NCI-H146 treated with DMSO at 0.1 percent for 48 hours (cell line): ENCODE data around the gene TPRKB.
"Not testable (repeated sequence)": the region's sequence is repeated elsewhere in the genome, so short reads cannot be mapped to it uniquely, and the experiment has no call there.

Source experiments
- DNase-seq: peaks from one replicate; lab custom pipeline; 2025; ENCODE audit not compliant: unreplicated experiment; lab: John Stamatoyannopoulos, UW

TPRKB gene

GRCh38 chr2:73740767-73741166 is 3.6 kb upstream of the TPRKB start:
- no peak for DNase-seq

DNA sequence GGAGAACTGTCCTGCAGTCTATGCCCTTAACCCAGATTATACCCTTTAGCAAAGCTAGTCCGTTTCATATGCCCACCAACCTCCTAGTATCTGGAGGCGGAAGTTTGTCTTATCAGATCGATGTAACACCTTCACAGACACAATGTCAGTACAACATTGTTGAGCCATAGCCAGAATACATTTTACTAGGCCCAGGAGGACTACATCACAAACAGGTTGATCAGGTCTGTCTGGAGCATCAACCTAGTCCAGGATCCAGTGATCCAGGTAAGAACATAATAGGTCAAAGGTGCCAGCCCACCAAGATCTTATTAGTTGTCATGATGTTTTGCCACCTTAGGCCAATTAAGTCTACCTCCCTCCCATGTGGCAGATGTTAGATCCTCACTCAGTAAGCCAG is 2.0 kb upstream of the TPRKB start:
- no peak for DNase-seq

- DNase-seq: no peak
Observed at GRCh38 chr2:73736378-73736777, 767 bp downstream of the TPRKB start.

- no peak for DNase-seq
Observed at GRCh38 chr2:73730810-73731209, 6.3 kb downstream of the TPRKB start.

- DNase-seq: no peak
Observed at GRCh38 chr2:73728711-73729110, 8.4 kb downstream of the TPRKB start.

DNA sequence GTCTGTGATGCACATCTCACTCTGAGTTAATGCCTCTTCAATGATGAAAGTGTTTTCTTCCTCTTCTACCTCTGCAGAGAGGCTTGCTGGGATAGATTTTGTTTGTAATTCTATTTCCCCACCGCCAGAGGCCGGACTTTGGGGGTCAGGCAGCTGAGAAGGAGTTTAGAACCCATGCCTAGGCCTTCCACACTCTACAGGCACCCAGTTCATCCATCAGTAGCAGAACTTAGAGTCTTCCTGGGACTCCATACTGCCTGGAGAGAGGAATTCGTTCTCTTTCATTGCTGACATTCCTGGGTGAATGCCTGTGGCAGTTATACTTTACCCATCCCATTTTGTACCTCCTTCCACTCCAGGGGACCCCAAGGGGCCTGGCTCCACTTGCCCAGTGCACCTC is 9.1 kb downstream of the TPRKB start:
- DNase-seq: no peak

GRCh38 chr2:73726657-73727056 is 10.5 kb downstream of the TPRKB start:
- not testable (repeated sequence) for DNase-seq

DNA sequence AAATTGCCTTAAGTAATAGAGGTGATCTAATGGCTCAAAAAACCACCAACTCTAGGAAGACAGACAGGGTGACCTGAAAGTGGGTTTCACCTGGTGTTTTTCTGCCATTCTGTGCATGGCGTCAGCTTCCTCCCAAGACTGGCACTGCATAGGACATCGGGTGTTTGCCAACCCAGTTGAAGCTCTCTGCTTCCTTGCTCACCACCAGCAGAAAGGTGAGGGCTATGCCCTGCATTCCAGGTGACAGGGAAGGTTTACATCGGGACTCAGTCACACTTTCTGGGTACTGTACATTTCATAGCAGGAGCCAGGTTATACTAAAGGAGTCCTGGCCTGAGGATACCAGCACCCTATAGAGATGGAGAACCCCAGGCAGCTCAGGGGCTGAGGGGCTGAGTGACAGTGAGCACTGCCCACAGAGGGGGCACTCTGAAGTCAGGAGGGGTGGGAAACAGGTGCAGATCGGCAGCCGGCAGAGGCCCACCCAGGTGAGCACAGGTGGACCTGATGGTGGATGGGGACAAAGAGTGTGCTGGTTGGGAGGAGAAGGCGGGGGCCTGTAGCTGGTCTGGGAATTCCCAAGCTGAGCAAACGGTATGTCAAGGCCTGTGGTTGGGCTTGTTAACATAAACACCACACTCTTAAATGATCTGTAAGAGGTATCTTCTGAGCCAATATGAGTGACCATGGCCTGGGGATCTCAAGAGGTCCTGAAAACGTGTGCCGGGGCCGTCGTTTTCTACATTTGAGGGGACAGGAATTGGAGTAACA is 18.1 kb downstream of the TPRKB start:
- no peak for DNase-seq

DNA sequence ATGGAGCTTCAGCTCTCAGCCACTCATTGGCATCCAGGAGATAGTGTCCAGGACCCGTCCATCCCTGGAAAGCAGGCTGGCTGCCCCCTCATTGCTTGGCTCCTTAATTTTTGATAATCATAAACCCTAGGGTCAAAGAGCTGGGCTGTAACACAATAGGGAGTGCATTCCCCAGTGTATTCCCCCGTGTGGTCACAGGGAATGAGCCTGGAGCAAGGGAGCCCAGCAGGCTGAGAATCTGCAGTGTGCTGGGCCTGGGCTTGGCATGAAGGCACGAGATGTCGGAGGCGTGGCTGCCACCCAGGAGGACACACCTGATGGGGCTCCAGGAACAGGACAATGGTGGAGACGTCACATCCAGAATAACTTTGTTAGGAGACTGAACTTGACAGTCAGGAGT is 18.7 kb downstream of the TPRKB start:
- DNase-seq: no peak

DNA sequence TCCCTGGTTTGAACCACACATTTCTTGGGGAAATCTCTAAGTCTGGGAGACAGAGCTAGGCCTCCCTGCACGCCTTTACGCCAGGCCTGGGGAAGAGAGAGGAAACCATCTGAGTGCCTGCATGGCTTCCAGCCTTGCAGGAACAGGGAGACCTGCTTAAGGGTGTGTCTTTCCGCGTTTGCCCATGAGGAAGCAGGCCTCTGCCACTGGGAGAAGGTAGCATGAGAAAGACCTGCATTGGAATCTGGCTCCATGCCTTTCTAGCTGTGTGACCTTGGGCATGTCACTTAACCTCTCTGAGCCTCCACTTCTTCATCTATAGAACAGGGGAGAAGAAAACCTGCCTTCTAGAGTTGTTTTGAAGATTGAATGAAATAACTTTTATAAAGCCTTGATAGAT is 19.4 kb downstream of the TPRKB start:
- DNase-seq: not testable (repeated sequence)

- DNase-seq: no peak
Observed at GRCh38 chr2:73717251-73717606, 19.9 kb downstream of the TPRKB start.

DNA sequence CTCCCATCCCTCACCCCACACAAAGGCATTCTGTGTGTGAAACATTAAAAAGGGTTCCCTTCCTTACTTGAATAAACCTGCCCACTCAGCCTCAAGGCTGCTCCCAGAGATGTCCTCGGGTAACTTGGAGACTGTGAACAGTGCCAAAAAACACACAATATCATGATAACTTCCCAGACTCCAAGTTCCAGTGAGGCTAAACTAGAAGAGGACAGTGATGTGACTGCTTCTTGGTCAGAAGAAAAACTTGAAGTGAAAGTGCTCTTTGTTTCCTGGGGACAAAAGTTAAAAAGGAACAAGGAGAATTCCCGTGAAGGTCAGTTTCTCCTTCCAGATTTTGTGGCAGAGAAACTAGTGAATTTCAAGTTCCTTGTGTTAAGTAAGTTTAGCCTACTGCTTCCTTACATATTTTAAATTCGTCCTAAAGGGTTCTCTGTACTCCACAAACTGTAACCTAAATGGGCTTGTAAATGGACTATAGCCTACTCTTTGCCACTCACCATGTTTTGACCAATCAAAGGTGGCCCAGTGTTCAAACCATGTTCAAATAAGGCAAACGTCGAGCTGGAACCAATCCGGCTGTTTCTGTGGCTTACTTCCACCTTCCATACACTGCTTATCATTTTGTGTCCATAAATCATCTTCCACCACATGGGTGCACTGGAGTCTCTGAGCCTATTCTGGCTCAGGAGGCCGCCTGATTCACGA is 20.4 kb downstream of the TPRKB start:
- DNase-seq: no peak

- no peak for DNase-seq
Observed at GRCh38 chr2:73714091-73714490, 23.1 kb downstream of the TPRKB start.

GRCh38 chr2:73708527-73708926 is 28.6 kb downstream of the TPRKB start:
- DNase-seq: no peak

GRCh38 chr2:73707636-73708035 is 29.5 kb downstream of the TPRKB start:
- DNase-seq: no peak

GRCh38 chr2:73707058-73707457 is 30.1 kb downstream of the TPRKB start:
- DNase-seq: no peak

- no peak for DNase-seq
Observed at GRCh38 chr2:73705091-73705490, 32.1 kb downstream of the TPRKB start.

- DNase-seq: no peak
Observed at GRCh38 chr2:73704285-73704684, 32.9 kb downstream of the TPRKB start.

GRCh38 chr2:73703675-73704074 is 33.5 kb downstream of the TPRKB start:
- no peak for DNase-seq

GRCh38 chr2:73702852-73703493 is 34.2 kb downstream of the TPRKB start:
- DNase-seq: not testable (repeated sequence)

DNA sequence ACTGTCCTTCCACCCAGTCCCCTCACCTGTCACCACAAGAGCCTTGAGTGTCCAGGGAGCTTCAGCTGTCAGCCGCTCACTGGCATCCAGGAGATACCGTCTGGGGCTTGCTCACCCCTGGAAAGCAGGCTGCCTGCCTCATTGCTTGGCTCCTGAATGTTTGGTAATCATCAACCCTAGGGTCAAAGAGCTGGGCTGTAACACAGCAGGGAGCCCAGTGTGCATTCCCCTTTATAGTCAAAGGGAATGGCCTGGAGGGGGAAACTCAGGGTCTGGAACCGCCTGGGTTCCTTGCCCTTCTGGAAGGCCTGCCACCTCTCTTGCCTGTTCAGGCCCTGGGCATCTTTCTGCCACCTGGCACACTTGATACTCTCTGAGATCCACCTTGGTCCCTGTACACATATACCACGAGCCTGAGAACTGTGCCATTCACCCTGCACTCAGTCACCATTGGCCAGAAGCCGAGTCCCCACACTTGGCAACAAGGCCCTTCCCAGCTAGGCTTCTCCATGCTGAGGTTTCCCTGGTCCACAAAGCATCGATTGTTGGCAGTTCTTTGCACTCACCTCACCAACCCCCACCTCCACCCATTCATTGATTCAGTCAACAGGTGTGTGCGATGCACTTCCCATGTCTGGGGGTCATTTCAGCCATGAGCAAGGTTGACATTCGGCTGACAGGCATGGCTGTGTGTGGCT is 35.0 kb downstream of the TPRKB start:
- DNase-seq: no peak

GRCh38 chr2:73701448-73701765 is 35.7 kb downstream of the TPRKB start:
- not testable (repeated sequence) for DNase-seq
